ENCODE data around the gene SMLR1. TPM values are rescaled to one million over a fixed set of nuclear protein-coding genes. Genes with fewer than 3 reads are reported as not detected.

SMLR1 gene
- not detected for total RNA-seq

DNA sequence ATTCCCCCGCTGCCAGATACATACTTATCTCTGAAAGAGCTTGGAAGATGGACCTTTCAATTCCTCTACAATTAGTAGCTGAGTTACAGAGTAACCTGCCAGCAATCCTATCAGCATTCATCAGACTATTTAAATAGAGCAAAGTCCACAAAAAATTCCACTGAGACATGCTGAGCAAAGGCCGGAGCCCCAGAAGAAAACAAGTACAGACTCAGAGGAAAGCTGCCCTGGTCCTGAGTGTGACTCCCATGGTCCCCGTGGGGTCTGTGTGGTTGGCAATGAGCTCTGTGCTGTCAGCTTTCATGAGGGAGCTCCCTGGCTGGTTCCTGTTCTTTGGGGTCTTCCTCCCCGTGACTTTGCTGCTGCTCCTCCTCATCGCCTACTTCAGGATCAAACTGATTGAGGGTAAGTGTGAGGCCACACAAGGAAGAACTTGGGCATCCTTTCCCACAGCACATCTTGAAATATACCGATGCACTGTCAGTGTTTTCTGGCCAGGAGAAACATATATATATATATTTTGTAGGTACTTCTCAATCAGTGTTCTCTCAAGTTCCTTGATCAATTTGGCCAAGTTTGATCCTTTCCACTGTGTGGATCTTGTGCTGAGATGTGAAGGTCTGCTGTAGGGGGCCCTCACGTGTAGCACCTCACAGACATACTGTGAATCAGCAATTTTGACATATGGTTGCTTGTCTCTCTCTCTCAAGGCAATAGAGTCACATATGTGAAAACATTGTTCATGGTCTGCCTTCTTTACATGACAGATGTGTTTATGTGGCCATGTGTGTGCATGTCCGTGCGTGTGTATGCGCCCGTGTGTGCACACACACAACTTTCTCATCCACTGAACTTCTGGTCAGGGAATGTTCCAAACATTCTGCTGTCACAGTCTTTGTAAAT, at the start of gene SMLR1:
Gene SMLR1, plus strand, starts transcription at position 160 of the 903 bp plus-strand sequence. Its CDS starts 8 bp downstream, at position 168.

Other genes with a start within 250 kb of the SMLR1 start
- gene EPB41L2, start 235.8 kb downstream of the SMLR1 start, total RNA-seq, result 10 to 100 TPM; 16.4 to 17.0 TPM

Measured in activated naive CD4-positive, alpha-beta T cell treated with anti-CD3 and anti-CD28 coated beads, Interleukin-2, amount 10 ng/mL, durations not matched to agents 5 hours and 36 hours (primary cell).